ENCODE measurements around the gene TXNDC11.

Gene TXNDC11

GRCh38 chr16:11688520-11688886 lies 54.2 kb downstream of the TXNDC11 start:
- no peak for DNase-seq (ENCODE audit: low read depth)

GRCh38 chr16:11687601-11688519 lies 54.8 kb downstream of the TXNDC11 start:
- no peak for DNase-seq (ENCODE audit: low read depth)

GRCh38 chr16:11686713-11687380 lies 55.8 kb downstream of the TXNDC11 start:
- no peak for DNase-seq (ENCODE audit: low read depth)

- peak; percentile 30 for DNase-seq (ENCODE audit: low read depth)
Measured at GRCh38 chr16:11685844-11686618, 56.6 kb downstream of the TXNDC11 start.

GRCh38 chr16:11684231-11685025 lies 58.2 kb downstream of the TXNDC11 start:
- no peak for DNase-seq (ENCODE audit: low read depth)

GRCh38 chr16:11683145-11683544 lies 59.5 kb downstream of the TXNDC11 start:
- DNase-seq (ENCODE audit: low read depth) = no peak

- DNase-seq (ENCODE audit: low read depth) = peak; percentile 56
Measured at GRCh38 chr16:11682655-11683096, 60.0 kb downstream of the TXNDC11 start.

GRCh38 chr16:11681976-11682654 lies 60.5 kb downstream of the TXNDC11 start:
- DNase-seq (ENCODE audit: low read depth) = no peak

- DNase-seq (ENCODE audit: low read depth) = no peak
Measured at GRCh38 chr16:11681556-11681955, 61.1 kb downstream of the TXNDC11 start.

GRCh38 chr16:11679941-11680911 lies 62.4 kb downstream of the TXNDC11 start:
- DNase-seq (ENCODE audit: low read depth) = no peak

GRCh38 chr16:11679250-11679649 lies 63.4 kb downstream of the TXNDC11 start:
- no peak for DNase-seq (ENCODE audit: low read depth)

GRCh38 chr16:11677959-11678881 lies 64.4 kb downstream of the TXNDC11 start:
- no peak for DNase-seq (ENCODE audit: low read depth)

GRCh38 chr16:11677451-11677951 lies 65.2 kb downstream of the TXNDC11 start:
- DNase-seq (ENCODE audit: low read depth) = no peak

- DNase-seq (ENCODE audit: low read depth) = no peak
Measured at GRCh38 chr16:11676799-11677198, 65.9 kb downstream of the TXNDC11 start.

- no peak for DNase-seq (ENCODE audit: low read depth)
Measured at GRCh38 chr16:11675561-11676511, 66.8 kb downstream of the TXNDC11 start.

GRCh38 chr16:11674818-11675560 lies 67.7 kb downstream of the TXNDC11 start:
- no peak for DNase-seq (ENCODE audit: low read depth)

Data from fibroblast of gingiva (primary cell).